ENCODE results near the gene TMEM179B. TPM values are rescaled to one million over a fixed set of nuclear protein-coding genes. Genes with fewer than 3 reads are reported as not detected.

TMEM179B gene
- total and polyA plus RNA-seq, 2 of the 4 experiments (the other 2 are of a cell fraction): 29.4 to 67.1 TPM

DNA sequence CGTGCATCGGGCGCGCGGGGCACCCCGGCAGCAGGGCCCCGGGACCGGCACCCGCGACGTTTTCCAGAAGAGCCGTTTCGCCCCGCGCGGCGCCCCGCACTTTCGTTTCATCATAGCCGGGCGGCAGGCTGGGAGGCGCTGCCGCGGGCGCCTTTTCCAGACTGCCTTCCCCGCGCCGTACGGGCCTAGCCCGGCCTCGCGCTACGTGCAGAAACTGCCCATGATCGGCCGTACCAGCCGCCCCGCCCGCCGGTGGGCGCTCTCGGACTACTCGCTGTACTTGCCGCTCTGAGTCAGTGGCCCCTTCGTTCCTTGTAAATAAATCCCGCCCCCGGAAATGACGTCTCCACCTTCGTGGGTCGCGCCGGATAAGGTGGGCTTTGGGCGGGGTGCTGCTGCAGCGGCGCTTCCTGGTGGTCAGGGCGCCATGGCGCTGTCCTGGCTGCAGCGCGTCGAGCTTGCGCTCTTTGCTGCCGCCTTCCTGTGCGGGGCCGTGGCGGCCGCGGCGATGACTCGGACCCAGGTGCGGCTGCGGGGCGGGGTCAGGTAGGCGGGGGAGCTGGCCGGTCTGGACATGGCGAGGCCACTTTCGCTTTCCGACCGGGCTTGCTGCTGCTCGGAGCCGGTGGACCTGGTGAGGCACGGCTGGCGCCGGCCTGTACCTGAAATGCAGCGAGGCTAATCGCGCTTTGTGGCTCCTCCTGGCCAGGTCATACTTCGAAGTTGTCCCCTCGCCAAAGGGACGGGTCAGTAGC, at the start of gene TMEM179B (continued):
- no peak for TF ChIP-seq RFX5 (IDR thresholded peaks at IDR 0.05; ENCODE audit: low read depth, low read length)
- peak; percentile 81 for TF ChIP-seq POLR2A (IDR thresholded peaks at IDR 0.05; ENCODE audit: low read depth, low read length)
- TF ChIP-seq RCOR1 (IDR thresholded peaks at IDR 0.05; ENCODE audit: insufficient replicate concordance, low read length): peak; percentile 92
- no peak for TF ChIP-seq SMC3 (IDR thresholded peaks at IDR 0.05; ENCODE audit: low read depth, low read length)
- TF ChIP-seq RAD21 (IDR thresholded peaks at IDR 0.05; ENCODE audit: low read length): peak; percentile 57
- peak; percentile 80 for TF ChIP-seq MXI1 (IDR thresholded peaks at IDR 0.05; ENCODE audit: borderline replicate concordance, low read depth, low read length)

Data from IMR-90 (cell line).